ENCODE data around the gene PHYHIPL. TPM values are rescaled to one million over a fixed set of nuclear protein-coding genes. Genes with fewer than 3 reads are reported as not detected.

Gene PHYHIPL
- total and polyA plus RNA-seq, 2 of the 8 experiments (the other 6 are each of a cell fraction or from before 2014, with no cell fraction given), result 0.23 to 0.48 TPM

DNA sequence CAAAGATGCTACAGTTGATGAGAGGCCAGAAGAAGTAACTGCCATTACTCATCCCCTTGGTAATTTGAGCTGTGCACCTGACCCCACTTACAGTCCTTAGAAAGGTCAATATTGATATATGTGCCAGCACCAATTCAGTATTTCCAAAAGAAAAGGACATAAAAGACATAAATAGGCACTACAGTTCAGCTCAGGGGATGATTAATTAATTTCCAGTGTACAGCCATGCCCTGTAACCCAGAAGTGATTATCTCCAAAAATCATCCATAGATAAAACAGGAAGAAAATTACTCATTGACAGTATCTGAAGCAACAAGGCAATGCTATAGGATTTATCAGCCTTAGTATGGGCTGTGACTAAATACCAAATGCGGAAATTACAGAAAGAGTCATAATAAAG, 82.4 kb downstream of the PHYHIPL start (continued):
- no peak for TF ChIP-seq EP300 (IDR thresholded peaks at IDR 0.05; ENCODE audit: borderline replicate concordance in 1 of 2, low read depth in 2 of 2, low read length in 2 of 2)
- no peak for TF ChIP-seq ASH2L (IDR thresholded peaks at IDR 0.05; ENCODE audit: low read length)
